GM19193 (cell line): ENCODE data around the gene ZSCAN29.

Experiments
- POLR2A ChIP-seq: IDR thresholded peaks from 4 replicates; pipeline ENCODE4 v1.6.1; 2011; ENCODE audit not compliant: insufficient read depth, insufficient read length; ENCODE audit errors: extremely low read depth

The ZSCAN29 gene

GRCh38 chr15:43370975-43371974, at the start of gene ZSCAN29, which contains the start of gene TUBGCP4:
ZSCAN29 (minus strand) TSS chr15:43371043; CDS start chr15:43369913, 1,130 bp downstream.
TUBGCP4 (plus strand) TSS chr15:43371101; CDS start chr15:43371355, 254 bp downstream.
- TF ChIP-seq POLR2A, result peak; percentile 80

GRCh38 chr15:43420435-43420834, 49.6 kb upstream of the ZSCAN29 start:
- no peak for TF ChIP-seq POLR2A

- no peak for TF ChIP-seq POLR2A
Observed at GRCh38 chr15:43414196-43414595, 43.4 kb upstream of the ZSCAN29 start.

GRCh38 chr15:43412096-43412495, 41.3 kb upstream of the ZSCAN29 start:
- no peak for TF ChIP-seq POLR2A

GRCh38 chr15:43410572-43411214, 39.9 kb upstream of the ZSCAN29 start:
- no peak for TF ChIP-seq POLR2A

- no peak for TF ChIP-seq POLR2A
Observed at GRCh38 chr15:43408789-43409188, 37.9 kb upstream of the ZSCAN29 start.

- TF ChIP-seq POLR2A, result no peak
Observed at GRCh38 chr15:43406808-43407207, 36.0 kb upstream of the ZSCAN29 start.

- TF ChIP-seq POLR2A, result no peak
Observed at GRCh38 chr15:43406189-43406588, 35.3 kb upstream of the ZSCAN29 start.

- TF ChIP-seq POLR2A, result no peak
Observed at GRCh38 chr15:43404130-43404529, 33.3 kb upstream of the ZSCAN29 start.

- TF ChIP-seq POLR2A, result no peak
Observed at GRCh38 chr15:43403616-43404015, 32.8 kb upstream of the ZSCAN29 start.

GRCh38 chr15:43402255-43402654, 31.4 kb upstream of the ZSCAN29 start:
- no peak for TF ChIP-seq POLR2A

- no peak for TF ChIP-seq POLR2A
Observed at GRCh38 chr15:43390723-43391122, 19.9 kb upstream of the ZSCAN29 start.

GRCh38 chr15:43383070-43383469, 12.2 kb upstream of the ZSCAN29 start:
- TF ChIP-seq POLR2A, result no peak

- no peak for TF ChIP-seq POLR2A
Observed at GRCh38 chr15:43382310-43382709, 11.5 kb upstream of the ZSCAN29 start.

GRCh38 chr15:43378601-43379000, 7.8 kb upstream of the ZSCAN29 start:
- TF ChIP-seq POLR2A, result no peak
